HUES6 (cell line): ENCODE results near the gene ITFG1.
"Not testable (repeated sequence)": the region's sequence is repeated elsewhere in the genome, so short reads cannot be mapped to it uniquely, and the experiment has no call there.

Experiments
- H3K27ac ChIP-seq: 2 replicates; pipeline ENCODE4 v1.7.0; 2013; ENCODE audit warnings: low read depth, mild to moderate bottlenecking, low read length, inconsistent platforms
- H3K27me3 ChIP-seq: 2 replicates; pipeline ENCODE4 v1.6.1; 2013; ENCODE audit warnings: low read length; ENCODE audit not compliant: control insufficient read depth, insufficient read depth
- H3K36me3 ChIP-seq: 2 replicates; pipeline ENCODE4 v1.6.1; 2013; ENCODE audit warnings: low read length; ENCODE audit not compliant: control insufficient read depth, insufficient read depth
- H3K4me1 ChIP-seq: 2 replicates; pipeline ENCODE4 v1.6.1; 2013; ENCODE audit warnings: low read length; ENCODE audit not compliant: control insufficient read depth, insufficient read depth
- H3K4me3 ChIP-seq: 2 replicates; pipeline ENCODE4 v1.5.1; 2013; ENCODE audit warnings: low read depth, low read length
- H3K9ac ChIP-seq: one replicate; pipeline ENCODE4 v1.6.1; 2013; ENCODE audit warnings: mild to moderate bottlenecking, low read length
- H3K9me3 ChIP-seq: 2 replicates; pipeline ENCODE4 v1.6.1; 2013; ENCODE audit warnings: low read depth, low read length; ENCODE audit not compliant: control insufficient read depth, insufficient read depth

Gene ITFG1

DNA sequence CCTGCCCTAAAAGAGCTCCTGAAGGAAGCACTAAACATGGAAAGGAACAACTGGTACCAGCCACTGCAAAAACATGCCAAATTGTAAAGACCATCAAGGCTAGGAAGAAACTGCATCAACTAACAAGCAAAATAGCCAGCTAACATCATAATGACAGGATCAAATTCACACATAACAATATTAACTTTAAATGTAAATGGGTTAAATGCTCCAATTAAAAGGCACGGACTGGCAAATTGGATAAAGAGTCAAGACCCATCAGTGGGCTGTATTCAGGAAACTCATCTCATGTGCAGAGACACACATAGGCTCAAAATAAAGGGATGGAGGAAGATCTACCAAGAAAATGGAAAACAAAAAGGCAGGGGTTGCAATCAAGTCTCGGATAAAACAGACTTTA lies 136.6 kb downstream of the ITFG1 start:
- H3K4me1 ChIP-seq, H3K27ac ChIP-seq, H3K27me3 ChIP-seq, H3K36me3 ChIP-seq, H3K9ac ChIP-seq, H3K4me3 ChIP-seq, H3K9me3 ChIP-seq: not testable (repeated sequence)

DNA sequence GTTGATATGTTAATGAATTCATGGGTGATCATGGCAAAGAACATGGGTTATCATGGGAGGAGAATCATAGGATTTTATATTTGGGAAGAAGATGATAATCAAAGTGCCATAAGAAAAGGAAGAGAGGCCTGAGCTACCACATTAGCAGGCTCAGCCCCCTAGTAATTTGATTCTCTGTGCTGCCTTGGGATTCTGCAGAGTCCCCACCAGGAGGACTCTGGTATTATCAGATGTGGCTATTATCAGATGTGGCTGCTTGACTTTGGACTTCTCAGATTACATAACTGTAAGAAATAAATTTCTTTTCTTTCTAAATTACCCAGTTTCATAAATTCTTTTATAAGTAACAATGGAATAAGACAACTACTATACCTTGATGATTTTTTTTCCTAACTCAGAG lies 137.6 kb downstream of the ITFG1 start:
- Histone ChIP-seq H3K9me3 (no peaks in the 10 kb centered on the region), H3K4me1 (no peaks in the 10 kb centered on the region), H3K27ac (no peak overlapping the region), H3K9ac (no peak overlapping the region), H3K36me3 (no peaks in the 10 kb centered on the region), H3K4me3 (no peak overlapping the region), H3K27me3 (no peaks in the 10 kb centered on the region)

DNA sequence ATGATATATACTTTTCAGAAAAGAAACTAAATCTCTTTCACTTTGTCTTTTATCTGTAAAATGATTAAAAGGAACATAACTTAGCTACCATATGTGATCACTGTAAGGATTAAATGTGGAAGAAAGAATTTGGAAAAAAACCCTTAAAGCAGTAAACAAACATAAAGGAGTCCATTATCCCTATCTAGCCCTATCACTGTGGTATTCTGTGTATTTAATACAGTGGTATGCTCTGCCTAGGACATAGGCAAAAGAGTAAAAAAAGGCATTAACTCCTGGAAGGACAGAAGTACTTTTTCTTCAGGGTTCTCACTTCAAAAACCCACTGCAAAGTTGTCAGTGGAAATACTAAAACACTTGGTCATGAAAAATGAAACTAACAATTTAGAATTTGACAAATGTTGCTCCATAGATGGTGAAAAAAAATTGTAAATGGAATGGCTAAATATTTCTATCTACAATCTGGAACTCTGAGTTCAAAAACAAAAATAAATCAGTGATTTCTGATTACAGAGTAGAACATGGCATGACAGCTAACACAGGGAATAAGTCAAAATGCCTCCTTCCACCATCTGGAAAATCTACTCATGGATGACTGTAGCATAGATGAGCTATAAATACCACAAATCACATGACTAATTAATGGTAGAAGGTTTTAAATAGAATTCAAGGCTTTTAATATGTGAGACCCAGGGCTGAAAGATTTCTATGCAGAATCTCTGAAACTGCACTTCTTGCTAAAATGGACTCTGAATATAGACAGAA lies 140.1 kb downstream of the ITFG1 start:
- H3K4me1 ChIP-seq = peaks cover 6% of the 10 kb centered on the region; the same call in 1 of the 2 replicates
- H3K9ac ChIP-seq = no peak overlapping the region
- H3K27ac ChIP-seq = no peak overlapping the region
- no peak overlapping the region for H3K4me3 ChIP-seq
- no peaks in the 10 kb centered on the region for H3K9me3 ChIP-seq
- no peaks in the 10 kb centered on the region for H3K27me3 ChIP-seq
- H3K36me3 ChIP-seq = no peaks in the 10 kb centered on the region

DNA sequence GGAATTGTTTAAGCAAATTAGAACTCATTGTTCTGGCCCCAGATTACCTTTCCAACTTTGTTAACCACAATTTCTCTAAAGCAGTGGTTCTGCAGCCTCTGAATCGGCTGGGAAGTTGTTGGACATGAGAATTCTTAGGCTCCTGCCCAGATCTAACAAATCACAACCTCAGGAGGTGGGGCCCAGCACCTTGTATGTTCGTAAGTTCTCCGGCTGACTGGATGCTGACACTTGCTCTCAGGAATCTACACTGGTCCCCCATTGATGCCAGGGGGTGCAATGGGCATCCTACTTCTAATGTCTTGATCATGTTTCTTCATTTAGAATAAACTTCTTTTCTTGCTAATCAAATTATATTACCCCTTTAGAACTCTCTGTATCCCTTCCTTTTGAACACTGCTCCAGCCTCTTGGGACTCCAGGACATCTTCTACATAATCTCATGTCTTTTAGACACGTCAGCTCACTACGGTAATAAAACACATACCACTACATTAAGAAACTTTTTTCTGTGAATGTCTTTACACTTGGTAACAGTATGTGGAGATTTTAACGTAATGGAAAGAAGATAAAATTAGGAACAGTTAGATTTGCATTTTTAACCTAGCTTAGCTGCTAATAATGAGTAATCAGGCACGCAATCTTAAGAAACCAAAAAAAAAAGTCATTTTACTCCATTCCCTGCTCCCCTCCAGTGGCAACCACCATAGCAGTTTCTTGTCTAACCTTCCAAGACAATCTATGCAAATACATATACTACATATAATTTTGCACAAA lies 143.2 kb downstream of the ITFG1 start:
- no peak overlapping the region for H3K27ac ChIP-seq
- no peaks in the 10 kb centered on the region for H3K9me3 ChIP-seq
- no peak overlapping the region for H3K4me3 ChIP-seq
- H3K27me3 ChIP-seq = no peaks in the 10 kb centered on the region
- no peaks in the 10 kb centered on the region for H3K36me3 ChIP-seq
- peaks cover 6% of the 10 kb centered on the region; the same call in 1 of the 2 replicates for H3K4me1 ChIP-seq
- H3K9ac ChIP-seq = no peak overlapping the region

DNA sequence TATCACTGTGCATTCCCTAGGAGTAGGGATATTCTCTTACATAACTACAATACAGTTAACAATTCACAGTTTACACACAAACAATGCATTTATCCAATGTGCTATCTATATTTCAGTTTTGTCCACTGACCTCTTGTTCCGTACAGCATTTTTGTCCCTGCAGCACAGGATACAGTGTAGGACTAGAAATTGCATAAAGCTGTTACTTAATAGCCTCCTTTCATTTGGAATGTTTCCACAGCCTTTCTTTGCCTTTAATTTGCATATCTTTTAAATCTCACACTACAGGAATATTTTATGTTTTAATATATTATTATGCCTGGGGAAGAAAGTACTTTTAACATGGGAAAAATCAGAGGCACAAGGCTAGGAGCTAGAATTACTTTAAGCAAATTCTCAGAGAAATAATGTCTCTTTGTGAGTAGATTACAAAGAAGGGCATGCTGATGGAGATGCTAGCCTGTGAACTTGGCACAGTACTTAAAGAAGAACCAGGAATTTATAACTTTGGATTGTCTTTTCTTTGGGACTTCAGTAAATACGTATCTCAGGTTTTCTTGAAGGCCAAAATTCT lies 144.3 kb downstream of the ITFG1 start:
- Histone ChIP-seq H3K4me1 (peaks cover 14% of the 10 kb centered on the region), H3K4me3 (no peak overlapping the region), H3K36me3 (no peaks in the 10 kb centered on the region), H3K27me3 (no peaks in the 10 kb centered on the region), H3K27ac (no peak overlapping the region), H3K9me3 (no peaks in the 10 kb centered on the region), H3K9ac (no peak overlapping the region)

DNA sequence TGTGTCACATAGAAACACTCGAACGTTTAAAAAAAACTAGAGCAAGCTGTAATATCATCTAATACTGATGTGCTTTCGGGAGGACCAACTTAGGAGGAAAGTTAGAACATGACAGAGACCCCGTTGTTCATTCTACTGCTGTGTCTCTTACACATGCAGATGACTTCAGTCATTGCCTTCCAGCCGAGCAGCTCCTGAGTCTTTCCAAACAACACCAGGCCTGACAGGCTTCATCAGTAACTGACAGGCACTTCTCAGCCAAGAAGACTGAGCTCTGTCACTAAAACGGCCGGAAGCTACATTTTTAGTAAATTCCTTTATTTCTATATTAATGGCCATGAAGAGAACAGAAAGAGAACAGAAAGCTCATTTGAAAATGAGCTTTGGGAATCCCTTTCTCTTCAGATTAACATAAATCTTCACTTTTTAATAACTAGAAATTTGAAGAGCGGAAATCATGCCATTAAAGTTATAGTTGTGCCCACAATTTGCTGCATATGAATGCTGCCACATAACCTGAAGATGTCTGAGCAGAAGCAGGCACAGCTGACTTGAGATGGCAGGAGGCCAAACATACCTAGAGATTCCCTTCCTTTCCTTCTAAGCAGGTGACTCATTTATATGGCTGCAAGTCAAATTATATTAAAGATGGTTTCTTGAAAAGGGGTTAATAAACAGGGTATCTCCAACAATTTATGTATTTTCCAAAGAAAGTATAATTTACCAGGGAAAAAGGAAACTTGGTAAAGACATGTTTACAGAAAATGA lies 148.9 kb downstream of the ITFG1 start:
- Histone ChIP-seq H3K9me3 (no peaks in the 10 kb centered on the region), H3K4me1 (peaks cover 24% of the 10 kb centered on the region), H3K27ac (no peak overlapping the region), H3K9ac (no peak overlapping the region), H3K36me3 (no peaks in the 10 kb centered on the region), H3K27me3 (no peaks in the 10 kb centered on the region), H3K4me3 (no peak overlapping the region)

DNA sequence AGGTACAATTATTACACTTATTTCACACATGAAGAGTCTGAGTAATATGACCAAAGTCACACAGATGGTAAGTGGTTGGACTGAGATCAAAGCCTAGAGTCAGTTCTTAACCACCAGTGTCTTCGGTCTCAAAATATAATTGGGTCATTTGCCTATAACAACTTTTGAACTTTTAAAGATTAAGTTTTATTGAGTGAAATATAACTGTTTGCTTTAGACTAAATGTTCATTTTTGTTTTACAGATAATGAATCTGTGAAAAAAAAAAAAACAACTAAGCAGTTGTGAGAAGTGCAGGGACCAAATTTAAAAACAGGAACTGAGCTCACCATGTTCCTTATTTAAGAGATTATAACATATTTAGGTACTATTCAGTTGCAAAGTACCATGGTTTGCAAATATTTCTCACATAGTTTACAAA lies 150.1 kb downstream of the ITFG1 start:
- Histone ChIP-seq H3K4me1 (peaks cover 24% of the 10 kb centered on the region), H3K27me3 (no peaks in the 10 kb centered on the region), H3K27ac (no peak overlapping the region), H3K9me3 (no peaks in the 10 kb centered on the region), H3K9ac (no peak overlapping the region), H3K4me3 (no peak overlapping the region), H3K36me3 (no peaks in the 10 kb centered on the region)

DNA sequence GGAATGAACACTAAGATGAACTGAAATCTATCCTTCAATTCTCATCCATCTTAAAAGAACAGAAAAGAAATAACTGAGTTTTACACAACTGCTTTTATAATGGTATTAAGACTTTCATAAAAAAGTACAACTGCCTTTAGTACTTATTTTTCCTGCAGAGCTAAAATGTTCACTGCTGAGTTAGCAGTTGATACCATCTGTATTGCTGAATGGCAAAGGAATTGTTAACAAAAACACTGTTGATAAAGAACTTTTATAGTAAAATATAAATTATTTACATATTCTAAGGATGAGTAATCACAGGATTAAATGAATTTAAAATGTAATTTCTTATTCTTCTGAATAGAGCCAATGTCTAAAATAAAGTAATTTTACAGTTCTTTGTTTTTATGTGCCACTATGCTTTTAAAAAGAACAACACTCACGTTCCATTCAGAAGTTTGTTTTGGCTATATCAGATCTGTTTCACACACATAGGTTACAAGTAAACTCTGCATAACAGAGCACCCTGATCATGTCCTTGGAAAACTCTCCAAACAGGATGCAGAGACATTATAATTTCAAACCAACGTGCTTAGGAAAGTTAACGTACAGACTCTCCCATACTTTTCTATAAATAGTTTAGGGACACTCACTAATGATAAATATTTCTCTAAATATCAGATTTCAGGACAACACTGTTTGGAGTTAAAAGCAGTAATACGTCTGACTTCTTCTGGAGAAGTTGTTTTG lies 151.1 kb downstream of the ITFG1 start:
- Histone ChIP-seq H3K27me3 (no peaks in the 10 kb centered on the region), H3K36me3 (no peaks in the 10 kb centered on the region), H3K9me3 (no peaks in the 10 kb centered on the region), H3K9ac (no peak overlapping the region), H3K27ac (no peak overlapping the region; the same call in 1 of the 2 replicates), H3K4me3 (no peak overlapping the region), H3K4me1 (peaks cover 24% of the 10 kb centered on the region)

DNA sequence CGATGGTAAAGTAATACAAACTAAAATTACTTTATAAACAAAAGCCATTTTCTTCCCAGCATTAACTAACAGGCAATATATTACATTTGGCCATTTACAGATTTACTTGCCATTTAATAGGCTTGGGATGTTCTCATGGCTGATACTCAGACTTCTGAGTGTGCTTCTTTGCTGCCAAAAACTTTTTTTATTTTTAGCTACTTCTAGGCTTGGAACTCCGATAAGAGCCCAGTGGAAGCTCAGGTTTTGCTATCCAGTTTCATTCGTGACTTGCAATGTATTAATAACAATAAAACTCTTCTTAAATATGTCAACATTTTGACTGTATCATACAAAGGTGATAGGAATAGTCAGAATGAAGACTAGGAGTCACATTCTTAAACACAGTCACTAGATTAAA lies 152.3 kb downstream of the ITFG1 start:
- H3K9ac ChIP-seq = no peak overlapping the region
- H3K4me3 ChIP-seq = no peak overlapping the region
- no peaks in the 10 kb centered on the region for H3K27me3 ChIP-seq
- peaks cover 24% of the 10 kb centered on the region for H3K4me1 ChIP-seq
- H3K9me3 ChIP-seq = no peaks in the 10 kb centered on the region
- no peaks in the 10 kb centered on the region for H3K36me3 ChIP-seq
- no peak overlapping the region for H3K27ac ChIP-seq

DNA sequence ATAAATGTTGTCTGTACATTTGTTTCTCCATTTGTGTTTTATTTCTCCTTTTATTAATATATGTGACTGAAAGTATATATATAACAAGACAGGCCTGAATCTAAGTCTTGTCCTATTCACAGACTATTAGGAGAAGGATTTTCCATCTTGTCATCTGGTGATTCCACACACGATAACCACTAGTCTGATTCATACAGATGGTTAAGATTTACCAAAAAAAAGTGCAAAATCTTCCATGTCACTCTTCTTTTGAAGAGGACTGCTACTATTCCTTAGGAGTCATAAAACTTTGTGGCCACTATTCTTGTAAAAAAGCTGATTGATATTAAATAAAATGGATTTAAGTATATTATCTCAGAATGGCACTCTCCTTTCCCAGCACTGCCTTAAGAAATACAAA lies 156.3 kb downstream of the ITFG1 start:
- H3K4me1 ChIP-seq = no peaks in the 10 kb centered on the region; the same call in 1 of the 2 replicates
- no peak overlapping the region for H3K9ac ChIP-seq
- no peaks in the 10 kb centered on the region for H3K27me3 ChIP-seq
- H3K9me3 ChIP-seq = no peaks in the 10 kb centered on the region
- H3K36me3 ChIP-seq = no peaks in the 10 kb centered on the region
- no peak overlapping the region for H3K4me3 ChIP-seq
- H3K27ac ChIP-seq = no peak overlapping the region
